Measurements from ENCODE around the gene ANKRD17.

- TF ChIP-seq CTCF (IDR thresholded peaks at IDR 0.05) (no peak), EZH2phosphoT487 (IDR thresholded peaks at IDR 0.05) (no peak), EZH2 (IDR thresholded peaks at IDR 0.05) (no peak)
Measured at GRCh38 chr4:73181231-73181630, 77.4 kb downstream of the ANKRD17 start.

All from neural progenitor cell (in vitro differentiated cells).